GM12872 (cell line): ENCODE results near the gene TMEM120B.

Experiments
- CTCF ChIP-seq: IDR thresholded peaks from 3 replicates; pipeline ENCODE4 v1.5.1; 2011; ENCODE audit warnings: low read depth, mild to moderate bottlenecking, low read length, moderate library complexity; ENCODE audit not compliant: insufficient read depth

The TMEM120B gene

GRCh38 chr12:121712461-121713256 is at the start of gene TMEM120B:
TMEM120B (plus strand) TSS chr12:121712752; CDS start chr12:121712896, 144 bp downstream.
- peak; percentile 33; the same call in 1 of the 3 replicates for TF ChIP-seq CTCF

- TF ChIP-seq CTCF, result no peak
Observed at GRCh38 chr12:121663610-121663929, 49.0 kb upstream of the TMEM120B start.

GRCh38 chr12:121668750-121669520 is 43.6 kb upstream of the TMEM120B start:
- peak; percentile 70 for TF ChIP-seq CTCF

GRCh38 chr12:121669521-121669900 is 43.0 kb upstream of the TMEM120B start, which contains the start of gene MORN3:
MORN3 (minus strand) TSS chr12:121669654; CDS start chr12:121669483, 171 bp downstream.
- TF ChIP-seq CTCF, result no peak

GRCh38 chr12:121673013-121673511 is 39.5 kb upstream of the TMEM120B start:
- no peak for TF ChIP-seq CTCF

- no peak for TF ChIP-seq CTCF
Observed at GRCh38 chr12:121676190-121676589, 36.4 kb upstream of the TMEM120B start.

GRCh38 chr12:121678305-121678704 is 34.2 kb upstream of the TMEM120B start:
- TF ChIP-seq CTCF, result no peak
